Panc1 (cell line): ENCODE measurements around the gene YWHAH. TPM values are rescaled to one million over a fixed set of nuclear protein-coding genes. Genes with fewer than 3 reads are reported as not detected.

ENCODE experiments used
- ATAC-seq: fragments of 200-7000 bp; cut with Tn5 transposase; 2 replicates; pipeline ENCODE4 v1.9.1; 2020; ENCODE audit warnings: mild to moderate bottlenecking, moderate library complexity
- BruUV-seq: library from RNA; stranded (reverse); fragments of 400-500 nt; replicated peaks from 2 replicates; lab custom pipeline; 2021; lab: Mats Ljungman, UMichigan
- CTCF ChIA-PET: fragments of 300-600 bp; sonication (Branson Sonifier 250); formaldehyde crosslinking; loops from one replicate; lab custom pipeline; 2022; ENCODE audit warnings: antibody characterized with exemption; lab: Charles Lee
- POLR2A ChIA-PET: fragments of 300-600 bp; sonication (Branson Sonifier 250); formaldehyde crosslinking; loops from one replicate; lab custom pipeline; 2022; ENCODE audit warnings: antibody characterized with exemption; lab: Charles Lee
- DNase-seq: peaks from one replicate; pipeline ENCODE4 v3.0.0-alpha.2; 2010; ENCODE audit warnings: low read depth, low spot score
- H3K27ac ChIP-seq: 2 replicates; pipeline ENCODE4 v1.5.1; 2011; ENCODE audit warnings: mild to moderate bottlenecking, low read length, inconsistent platforms
- H3K27me3 ChIP-seq: fragments of 200-500 bp; sonication (Bioruptor generic); 2 replicates; pipeline ENCODE4 v1.6.0; 2014; ENCODE audit warnings: low read length, inconsistent platforms; ENCODE audit not compliant: control insufficient read depth, insufficient read depth
- H3K36me3 ChIP-seq: fragments of 200-500 bp; sonication (Bioruptor generic); 2 replicates; pipeline ENCODE4 v1.5.1; 2014; ENCODE audit warnings: inconsistent platforms, mild to moderate bottlenecking, low read length, moderate library complexity; ENCODE audit not compliant: control insufficient read depth, insufficient read depth
- H3K4me1 ChIP-seq: 2 replicates; pipeline ENCODE4 v1.5.1; 2011; ENCODE audit warnings: inconsistent platforms, mild to moderate bottlenecking, low read length, moderate library complexity; ENCODE audit not compliant: control insufficient read depth, insufficient read depth
- H3K4me3 ChIP-seq, 2 experiments: 2 replicates each; pipeline ENCODE4 v1.5.1; 2011 to 2012; ENCODE audit warnings: low read depth in 2 of 2, low read length in 2 of 2, mild to moderate bottlenecking in 2 of 2, inconsistent platforms in 1 of 2, moderate library complexity in 1 of 2
- H3K9me3 ChIP-seq: fragments of 200-500 bp; sonication (Bioruptor generic); 2 replicates; pipeline ENCODE4 v1.5.1; 2014; ENCODE audit warnings: low read depth, mild to moderate bottlenecking, inconsistent platforms, low read length, moderate library complexity; ENCODE audit not compliant: control insufficient read depth, insufficient read depth
- POLR2AphosphoS5 ChIP-seq: IDR thresholded peaks from 2 replicates; pipeline ENCODE4 v1.6.1; 2012; ENCODE audit warnings: mild to moderate bottlenecking, low read depth, low read length, moderate library complexity
- SIN3A ChIP-seq: IDR thresholded peaks from 2 replicates; pipeline ENCODE4 v1.6.1; 2012; ENCODE audit warnings: low read depth, mild to moderate bottlenecking, low read length, moderate library complexity, borderline replicate concordance; ENCODE audit not compliant: insufficient read depth
- TCF7L2 ChIP-seq: IDR thresholded peaks from 2 replicates; pipeline ENCODE4 v1.6.1; 2011; ENCODE audit warnings: mild to moderate bottlenecking, low read depth, low read length, inconsistent platforms
- in situ Hi-C: cut with HindIII; loops from 2 replicates; pipeline ENCODE4 v1.10.0; 2016; ENCODE audit warnings: low sequenced_read_pairs, low pct_unique_long_range_greater_than_20kb
- intact Hi-C: fragments of 100-400 bp; cut with micrococcal nuclease; formaldehyde crosslinking; loops from one replicate; pipeline ENCODE4 v1.10.0; 2022; ENCODE audit not compliant: unreplicated experiment
- total RNA-seq: library from RNA; stranded (reverse); gene quantifications from one replicate; pipeline ENCODE4 v1.2.1, GENCODE V29; 2021; ENCODE audit not compliant: unreplicated experiment
- TF ChIP-seq, protein P1 (sequence below): fragments of 450-650 bp; IDR thresholded peaks from 2 replicates; pipeline ENCODE4 v1.5.1; 2017; ENCODE audit warnings: mild to moderate bottlenecking
- TF ChIP-seq, protein P2 (sequence below), 2 experiments: IDR thresholded peaks; 2 replicates each; pipeline ENCODE4 v1.6.1; 2011 to 2012; ENCODE audit warnings: low read depth in 2 of 2, control low read depth in 1 of 2, low read length in 1 of 2, mild to moderate bottlenecking in 1 of 2, moderate library complexity in 1 of 2; ENCODE audit not compliant: insufficient read depth in 1 of 2

Gene YWHAH
- total RNA-seq, 1 experiment from 2014 or later: 138 TPM

DNA sequence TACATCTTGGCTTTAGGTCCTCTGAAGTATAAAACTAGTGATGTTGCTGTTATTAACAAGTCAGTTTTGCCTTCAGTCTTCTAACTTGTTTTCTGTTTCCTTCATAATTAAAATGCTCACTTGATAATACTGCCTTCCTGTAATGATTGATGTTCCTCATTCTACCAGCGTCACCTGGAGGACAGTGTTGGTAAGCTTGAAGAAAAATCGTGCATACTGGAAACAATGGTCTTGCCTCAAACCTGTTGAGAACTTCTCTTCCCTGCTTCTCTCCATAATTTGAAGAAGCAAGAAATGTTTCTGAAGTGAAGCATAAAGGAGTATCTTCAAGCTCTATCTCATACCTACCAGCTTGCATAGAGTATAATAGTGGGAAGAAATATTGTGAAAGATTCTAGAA is 3.0 kb downstream of the YWHAH start:
- no TSS peak for BruUV-seq
- DNase-seq (peak; percentile 39), ATAC-seq (no peak)
- intact Hi-C loops: loop anchor here (10.0 kb wide), 1 partner anchor 282 kb away; the partner anchor contains the start of gene PISD
- Histone ChIP-seq H3K4me3 (no peak overlapping the region; a peak in 1 of 4 replicates), H3K4me1 (peaks cover 27% of the 10 kb centered on the region), H3K36me3 (peaks cover 18% of the 10 kb centered on the region), H3K27ac (peak overlapping the region; percentile 90), H3K27me3 (no peaks in the 10 kb centered on the region), H3K9me3 (no peaks in the 10 kb centered on the region)
- ChIA-PET POLR2A (no interaction called here), CTCF (no interaction called here)
- TF ChIP-seq POLR2AphosphoS5 (no peak), SIN3A (no peak)
- TF ChIP-seq, protein P1, sequence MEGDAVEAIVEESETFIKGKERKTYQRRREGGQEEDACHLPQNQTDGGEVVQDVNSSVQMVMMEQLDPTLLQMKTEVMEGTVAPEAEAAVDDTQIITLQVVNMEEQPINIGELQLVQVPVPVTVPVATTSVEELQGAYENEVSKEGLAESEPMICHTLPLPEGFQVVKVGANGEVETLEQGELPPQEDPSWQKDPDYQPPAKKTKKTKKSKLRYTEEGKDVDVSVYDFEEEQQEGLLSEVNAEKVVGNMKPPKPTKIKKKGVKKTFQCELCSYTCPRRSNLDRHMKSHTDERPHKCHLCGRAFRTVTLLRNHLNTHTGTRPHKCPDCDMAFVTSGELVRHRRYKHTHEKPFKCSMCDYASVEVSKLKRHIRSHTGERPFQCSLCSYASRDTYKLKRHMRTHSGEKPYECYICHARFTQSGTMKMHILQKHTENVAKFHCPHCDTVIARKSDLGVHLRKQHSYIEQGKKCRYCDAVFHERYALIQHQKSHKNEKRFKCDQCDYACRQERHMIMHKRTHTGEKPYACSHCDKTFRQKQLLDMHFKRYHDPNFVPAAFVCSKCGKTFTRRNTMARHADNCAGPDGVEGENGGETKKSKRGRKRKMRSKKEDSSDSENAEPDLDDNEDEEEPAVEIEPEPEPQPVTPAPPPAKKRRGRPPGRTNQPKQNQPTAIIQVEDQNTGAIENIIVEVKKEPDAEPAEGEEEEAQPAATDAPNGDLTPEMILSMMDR: peak; percentile 66
- in situ Hi-C loops: no loop called here

DNA sequence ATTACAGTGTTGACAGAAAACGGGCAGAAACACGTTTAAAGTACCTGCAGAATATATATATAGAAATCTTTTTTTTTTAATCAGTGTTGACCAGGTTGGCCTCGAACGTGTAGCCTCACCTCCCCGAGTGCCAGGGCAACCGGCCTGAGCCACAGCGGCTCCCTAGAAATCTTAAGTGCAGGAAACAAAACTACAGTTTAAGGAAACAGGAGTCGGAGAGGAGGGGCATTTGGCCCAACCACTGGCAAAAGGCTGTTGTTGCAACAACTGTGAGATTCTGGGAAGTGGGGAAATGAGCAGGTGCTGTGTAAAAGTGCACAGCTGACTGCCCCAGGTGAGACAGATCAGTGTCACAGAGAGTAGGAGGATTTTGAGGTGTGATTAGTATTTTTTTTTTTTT is 3.7 kb downstream of the YWHAH start:
- no peak for ATAC-seq
- in situ Hi-C loops: no loop called here
- Histone ChIP-seq H3K4me1 (peaks cover 28% of the 10 kb centered on the region), H3K36me3 (peaks cover 18% of the 10 kb centered on the region), H3K27me3 (no peaks in the 10 kb centered on the region), H3K9me3 (no peaks in the 10 kb centered on the region), H3K27ac (no peak overlapping the region), H3K4me3 (no peak overlapping the region)
- TF ChIP-seq, protein P2, sequence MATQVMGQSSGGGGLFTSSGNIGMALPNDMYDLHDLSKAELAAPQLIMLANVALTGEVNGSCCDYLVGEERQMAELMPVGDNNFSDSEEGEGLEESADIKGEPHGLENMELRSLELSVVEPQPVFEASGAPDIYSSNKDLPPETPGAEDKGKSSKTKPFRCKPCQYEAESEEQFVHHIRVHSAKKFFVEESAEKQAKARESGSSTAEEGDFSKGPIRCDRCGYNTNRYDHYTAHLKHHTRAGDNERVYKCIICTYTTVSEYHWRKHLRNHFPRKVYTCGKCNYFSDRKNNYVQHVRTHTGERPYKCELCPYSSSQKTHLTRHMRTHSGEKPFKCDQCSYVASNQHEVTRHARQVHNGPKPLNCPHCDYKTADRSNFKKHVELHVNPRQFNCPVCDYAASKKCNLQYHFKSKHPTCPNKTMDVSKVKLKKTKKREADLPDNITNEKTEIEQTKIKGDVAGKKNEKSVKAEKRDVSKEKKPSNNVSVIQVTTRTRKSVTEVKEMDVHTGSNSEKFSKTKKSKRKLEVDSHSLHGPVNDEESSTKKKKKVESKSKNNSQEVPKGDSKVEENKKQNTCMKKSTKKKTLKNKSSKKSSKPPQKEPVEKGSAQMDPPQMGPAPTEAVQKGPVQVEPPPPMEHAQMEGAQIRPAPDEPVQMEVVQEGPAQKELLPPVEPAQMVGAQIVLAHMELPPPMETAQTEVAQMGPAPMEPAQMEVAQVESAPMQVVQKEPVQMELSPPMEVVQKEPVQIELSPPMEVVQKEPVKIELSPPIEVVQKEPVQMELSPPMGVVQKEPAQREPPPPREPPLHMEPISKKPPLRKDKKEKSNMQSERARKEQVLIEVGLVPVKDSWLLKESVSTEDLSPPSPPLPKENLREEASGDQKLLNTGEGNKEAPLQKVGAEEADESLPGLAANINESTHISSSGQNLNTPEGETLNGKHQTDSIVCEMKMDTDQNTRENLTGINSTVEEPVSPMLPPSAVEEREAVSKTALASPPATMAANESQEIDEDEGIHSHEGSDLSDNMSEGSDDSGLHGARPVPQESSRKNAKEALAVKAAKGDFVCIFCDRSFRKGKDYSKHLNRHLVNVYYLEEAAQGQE (IDR thresholded peaks at IDR 0.05; ENCODE audit: insufficient read depth in 1 of 2, low read depth in 2 of 2, low read length in 1 of 2): no peak
- TF ChIP-seq POLR2AphosphoS5 (no peak), SIN3A (no peak), TCF7L2 (no peak)
- TF ChIP-seq, protein P1: no peak
- no TSS peak for BruUV-seq
- no peak for DNase-seq
- ChIA-PET CTCF (no interaction called here), POLR2A (no interaction called here)
- intact Hi-C loops: loop anchor here (10.0 kb wide), 1 partner anchor 283 kb away; the partner anchor contains the start of gene PISD
